H1 (cell line): Measurements from ENCODE around the gene HCAR2. TPM values are rescaled to one million over a fixed set of nuclear protein-coding genes. Genes with fewer than 3 reads are reported as not detected.

ENCODE experiments used
- JUN ChIP-seq: IDR thresholded peaks from 2 replicates; pipeline ENCODE4 v1.6.1; 2011; ENCODE audit warnings: low read depth, mild to moderate bottlenecking, improper control_type of control experiment, low read length
- NRF1 ChIP-seq: IDR thresholded peaks from 2 replicates; pipeline ENCODE4 v1.6.1; 2011; ENCODE audit warnings: mild to moderate bottlenecking, low read depth, low read length, improper control_type of control experiment
- polyA plus RNA-seq, 7 experiments: library from polyadenylated mRNA; depleted of rRNA in 3 of 7; stranded (reverse) in 5 of 7; unstranded in 2 of 7; fragments of >200 nt in 5 of 7; fragments of 200-250 nt in 2 of 7; gene quantifications; 1 replicate in 5 of 7; 2 replicates in 1 of 7; 4 replicates in 1 of 7; pipeline versions ENCODE4 v1.2.1 to v1.2.3, GENCODE V29; 2011 to 2013; ENCODE audit warnings: missing spikeins in 2 of 7, mixed read lengths in 2 of 7
- total RNA-seq: library from RNA; stranded (reverse); fragmentation: NEBNext Ultra II Directional; extraction: Animal tissue kit (Norgen Biotek cat#: 25700); gene quantifications from 2 replicates; pipeline ENCODE4 v1.2.1, GENCODE V29; 2021

Gene HCAR2
- total and polyA plus RNA-seq, 2 of the 8 experiments (the other 6 are each of a cell fraction or from before 2014, with no cell fraction given), result not detected

GRCh38 chr12:122661246-122661645, 41.9 kb downstream of the HCAR2 start (continued):
- no peak for TF ChIP-seq JUN
- TF ChIP-seq NRF1, result no peak
